Tibial nerve (tissue), 4 donors: ENCODE measurements around the gene TMEM128. TPM values are rescaled to one million over a fixed set of nuclear protein-coding genes. Genes with fewer than 3 reads are reported as not detected.

ENCODE experiments used
- DNase-seq, 2 donors: peaks; one replicate each; pipeline ENCODE4 v3.0.0-alpha.2; 2019; ENCODE audit warnings: low spot score in 2 of 2
- H3K27ac ChIP-seq, 4 donors: fragments of 200-600 bp; sonication (generic) in 3 of 4; one replicate each; pipeline ENCODE4 v1.5.1; 2017 to 2019; ENCODE audit warnings: mild to moderate bottlenecking in 1 of 4
- H3K27me3 ChIP-seq, 2 donors: fragments of 200-600 bp; sonication (generic) in 1 of 2; one replicate each; pipeline versions ENCODE4 v1.5.1 to v1.6.0; 2017 to 2019
- H3K36me3 ChIP-seq, 3 donors: fragments of 200-600 bp; sonication (generic); one replicate each; pipeline ENCODE4 v1.5.1; 2018 to 2019
- H3K4me1 ChIP-seq, 4 donors: fragments of 200-600 bp; sonication (generic) in 3 of 4; one replicate each; pipeline ENCODE4 v1.5.1; 2017 to 2019
- H3K4me3 ChIP-seq, 4 donors: fragments of 200-600 bp; sonication (generic) in 3 of 4; one replicate each; pipeline ENCODE4 v1.5.1; 2017 to 2019; ENCODE audit warnings: mild to moderate bottlenecking in 1 of 4, moderate library complexity in 1 of 4
- H3K9me3 ChIP-seq, 4 donors: fragments of 200-600 bp; sonication (generic) in 3 of 4; one replicate each; pipeline ENCODE4 v1.5.1; 2017 to 2019
- EP300 ChIP-seq, 2 donors: sonication (generic); formaldehyde crosslinking; IDR thresholded peaks; one replicate each; pipeline ENCODE4 v1.6.1; 2017; ENCODE audit warnings: antibody characterized with exemption in 2 of 2, mild to moderate bottlenecking in 1 of 2
- POLR2A ChIP-seq, 2 donors: fragments of 450-650 bp; IDR thresholded peaks; one replicate each; pipeline ENCODE4 v1.6.1; 2017; ENCODE audit warnings: antibody characterized with exemption in 2 of 2, mild to moderate bottlenecking in 2 of 2, moderate library complexity in 2 of 2
- WGBS, 2 donors: methylation state at CpG; one replicate each; pipeline ENCODE4 v1.1.5; 2018; 5-methylcytosine and 5-hydroxymethylcytosine counted together
- total RNA-seq, 4 donors: library from RNA; depleted of rRNA; stranded (reverse); fragments of >200 nt; gene quantifications; one replicate each; pipeline ENCODE4 v1.1.0, GENCODE V29; 2016
- TF ChIP-seq, protein P1 (sequence below), 5 experiments: fragments of 200-600 bp in 3 of 5; fragments of 450-650 bp in 2 of 5; sonication (generic) in 3 of 5; IDR thresholded peaks; one replicate each; pipeline ENCODE4 v1.5.1; 2016 to 2019; ENCODE audit warnings: antibody characterized with exemption in 5 of 5, mild to moderate bottlenecking in 3 of 5, moderate library complexity in 2 of 5

TMEM128 gene
- total RNA-seq, 4 donors from 2014 or later: 13.3 to 36.5 (median 23.8) TPM

DNA sequence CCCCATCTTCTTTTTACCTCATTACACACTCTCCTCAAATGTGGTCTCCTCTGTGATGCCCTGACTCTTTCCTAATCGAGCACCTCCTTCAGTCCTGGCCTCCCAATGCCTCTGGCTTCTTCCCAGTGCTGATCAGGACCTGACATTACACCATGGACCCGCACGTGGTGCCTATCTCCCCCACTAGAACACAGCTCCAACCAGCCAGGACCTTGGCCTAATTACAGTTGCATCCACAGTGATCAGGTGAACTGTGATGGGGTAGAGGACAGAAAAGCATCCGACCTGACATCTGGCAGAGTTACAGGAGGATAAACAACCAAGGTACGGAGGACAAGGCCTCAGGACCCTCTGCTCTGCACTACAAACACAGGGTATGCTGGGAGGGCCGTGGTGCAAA, 29.5 kb upstream of the TMEM128 start:
- no peak overlapping the region for H3K27ac ChIP-seq
- no peaks in the 10 kb centered on the region for H3K9me3 ChIP-seq
- no peaks in the 10 kb centered on the region for H3K27me3 ChIP-seq
- DNase-seq: no peak
- H3K4me3 ChIP-seq: no peak overlapping the region
- H3K36me3 ChIP-seq: peaks cover 4 to 100% (median 17%) of the 10 kb centered on the region in 3 donors
- TF ChIP-seq EP300 (IDR thresholded peaks at IDR 0.05) (no peak), POLR2A (IDR thresholded peaks at IDR 0.05) (no peak)
- TF ChIP-seq, protein P1, sequence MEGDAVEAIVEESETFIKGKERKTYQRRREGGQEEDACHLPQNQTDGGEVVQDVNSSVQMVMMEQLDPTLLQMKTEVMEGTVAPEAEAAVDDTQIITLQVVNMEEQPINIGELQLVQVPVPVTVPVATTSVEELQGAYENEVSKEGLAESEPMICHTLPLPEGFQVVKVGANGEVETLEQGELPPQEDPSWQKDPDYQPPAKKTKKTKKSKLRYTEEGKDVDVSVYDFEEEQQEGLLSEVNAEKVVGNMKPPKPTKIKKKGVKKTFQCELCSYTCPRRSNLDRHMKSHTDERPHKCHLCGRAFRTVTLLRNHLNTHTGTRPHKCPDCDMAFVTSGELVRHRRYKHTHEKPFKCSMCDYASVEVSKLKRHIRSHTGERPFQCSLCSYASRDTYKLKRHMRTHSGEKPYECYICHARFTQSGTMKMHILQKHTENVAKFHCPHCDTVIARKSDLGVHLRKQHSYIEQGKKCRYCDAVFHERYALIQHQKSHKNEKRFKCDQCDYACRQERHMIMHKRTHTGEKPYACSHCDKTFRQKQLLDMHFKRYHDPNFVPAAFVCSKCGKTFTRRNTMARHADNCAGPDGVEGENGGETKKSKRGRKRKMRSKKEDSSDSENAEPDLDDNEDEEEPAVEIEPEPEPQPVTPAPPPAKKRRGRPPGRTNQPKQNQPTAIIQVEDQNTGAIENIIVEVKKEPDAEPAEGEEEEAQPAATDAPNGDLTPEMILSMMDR (IDR thresholded peaks at IDR 0.05): no peak
- H3K4me1 ChIP-seq: no peaks in the 10 kb centered on the region
- 72 to 78% methylated on average over 6 of the region's 6 CpGs for WGBS, 2 donors

GRCh38 chr4:4274226-4274625, 26.2 kb upstream of the TMEM128 start:
- no peak for DNase-seq
- Histone ChIP-seq H3K27ac (no peak overlapping the region), H3K4me3 (no peak overlapping the region), H3K36me3 (peaks cover 2 to 91% (median 16%) of the 10 kb centered on the region in 3 donors), H3K27me3 (no peaks in the 10 kb centered on the region), H3K4me1 (no peaks in the 10 kb centered on the region), H3K9me3 (no peaks in the 10 kb centered on the region)
- TF ChIP-seq, protein P1 (IDR thresholded peaks at IDR 0.05): no peak
- TF ChIP-seq EP300 (IDR thresholded peaks at IDR 0.05) (no peak), POLR2A (IDR thresholded peaks at IDR 0.05) (no peak)
- WGBS, 2 donors: 89 to 97% methylated on average over 14 of the region's 14 CpGs

DNA sequence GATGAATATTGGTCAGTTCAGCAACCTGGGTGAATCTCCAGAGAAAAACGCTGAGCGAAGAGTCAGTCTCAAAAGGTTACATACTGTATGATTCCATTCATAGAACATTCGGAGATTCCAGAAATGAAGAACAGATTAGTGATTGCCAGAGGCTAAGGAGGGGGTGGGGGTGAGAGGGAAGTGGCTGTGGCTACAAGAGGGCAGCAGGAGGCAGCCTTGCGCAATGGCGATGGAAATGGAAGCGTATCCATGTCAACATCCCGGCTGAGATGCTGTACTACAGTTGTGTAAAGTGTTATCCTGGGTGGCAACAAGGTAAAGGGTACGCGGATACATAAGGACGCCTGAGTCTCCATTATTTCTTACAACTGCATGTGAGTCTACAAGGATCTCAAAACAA, 23.9 kb upstream of the TMEM128 start:
- TF ChIP-seq POLR2A (IDR thresholded peaks at IDR 0.05) (no peak), EP300 (IDR thresholded peaks at IDR 0.05) (no peak)
- TF ChIP-seq, protein P1 (IDR thresholded peaks at IDR 0.05): no peak
- Histone ChIP-seq H3K4me1 (no peaks in the 10 kb centered on the region), H3K9me3 (no peaks in the 10 kb centered on the region), H3K4me3 (no peak overlapping the region), H3K27me3 (no peaks in the 10 kb centered on the region), H3K27ac (no peak overlapping the region), H3K36me3 (peaks cover 0 to 91% (median 13%) of the 10 kb centered on the region in 3 donors)
- no peak for DNase-seq
- 84% methylated on average over 10 of the region's 10 CpGs for WGBS, 2 donors

DNA sequence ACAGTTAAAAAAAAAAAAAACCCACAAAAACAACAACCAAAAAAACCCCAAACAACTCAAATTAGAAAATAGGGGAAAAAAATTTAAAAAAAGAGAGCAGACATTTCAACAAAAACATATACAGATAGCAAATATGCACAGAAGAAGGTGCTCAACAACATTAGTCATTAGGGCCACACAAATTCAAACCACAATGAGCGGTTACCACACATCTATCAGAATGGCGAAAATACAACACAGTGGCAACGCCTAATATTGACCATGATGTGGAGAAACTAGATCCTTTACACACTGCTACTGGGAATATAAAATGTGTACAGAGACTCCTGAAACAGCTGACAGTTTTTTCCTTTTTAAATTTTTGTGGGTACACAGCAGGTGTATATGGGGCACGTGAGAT, 22.5 kb upstream of the TMEM128 start:
- no peak for DNase-seq
- H3K4me1 ChIP-seq: no peaks in the 10 kb centered on the region
- no peak overlapping the region for H3K4me3 ChIP-seq
- H3K9me3 ChIP-seq: no peaks in the 10 kb centered on the region
- H3K27me3 ChIP-seq: no peaks in the 10 kb centered on the region
- H3K27ac ChIP-seq: no peak overlapping the region
- TF ChIP-seq EP300 (IDR thresholded peaks at IDR 0.05) (no peak), POLR2A (IDR thresholded peaks at IDR 0.05) (no peak)
- TF ChIP-seq, protein P1 (IDR thresholded peaks at IDR 0.05): no peak
- peaks cover 0 to 84% (median 13%) of the 10 kb centered on the region in 3 donors for H3K36me3 ChIP-seq
- WGBS, 2 donors: 71 to 81% methylated on average over 4 of the region's 4 CpGs

DNA sequence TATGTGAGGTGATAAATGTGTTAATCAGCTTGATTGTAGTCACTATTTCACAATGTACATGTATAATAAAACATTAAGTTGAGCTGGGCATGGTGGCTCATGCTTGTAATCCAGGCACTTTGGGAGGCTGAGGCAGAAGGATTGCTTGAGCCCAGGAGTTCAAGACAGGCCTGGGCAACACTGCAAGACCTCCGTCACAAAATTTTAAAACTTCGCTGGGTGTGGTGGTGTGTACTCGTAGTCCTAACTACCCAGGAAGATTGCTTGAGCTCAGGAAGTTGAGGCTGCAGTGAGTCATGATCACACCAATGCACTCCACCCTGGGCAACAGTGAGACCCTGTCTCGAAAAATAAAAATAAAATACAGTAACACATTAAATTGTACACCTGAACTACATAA, 21.8 kb upstream of the TMEM128 start:
- H3K27ac ChIP-seq: peak overlapping the region in 1 of 4 donors; percentile 34
- DNase-seq: no peak
- H3K4me3 ChIP-seq: no peak overlapping the region
- H3K36me3 ChIP-seq: peaks cover 0 to 77% (median 13%) of the 10 kb centered on the region in 3 donors
- H3K4me1 ChIP-seq: no peaks in the 10 kb centered on the region
- no peak for TF ChIP-seq POLR2A (IDR thresholded peaks at IDR 0.05)
- no peaks in the 10 kb centered on the region for H3K9me3 ChIP-seq
- no peaks in the 10 kb centered on the region for H3K27me3 ChIP-seq
- WGBS, 2 donors: 78 to 83% methylated on average over 4 of the region's 4 CpGs

DNA sequence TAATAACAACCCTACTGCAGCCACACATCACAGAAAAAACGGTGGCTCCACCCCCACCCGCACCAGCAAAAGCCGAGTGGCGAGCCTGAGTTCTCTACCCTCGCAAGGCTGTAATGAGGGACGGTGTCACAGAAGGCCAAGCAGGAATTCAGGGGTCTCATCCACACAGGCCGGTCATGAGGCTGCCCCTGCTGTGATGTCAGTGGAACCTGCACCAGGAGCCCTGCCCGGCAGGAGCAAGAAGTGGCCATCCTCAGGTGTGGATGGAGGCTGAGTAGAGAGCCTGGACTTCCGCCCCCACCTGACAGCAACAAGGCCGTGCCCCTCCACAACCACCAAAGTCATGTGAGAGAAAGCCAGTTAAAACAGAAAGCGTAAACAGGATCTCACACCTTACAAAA, 21.3 kb upstream of the TMEM128 start:
- Histone ChIP-seq H3K4me1 (no peaks in the 10 kb centered on the region), H3K27me3 (no peaks in the 10 kb centered on the region), H3K9me3 (no peaks in the 10 kb centered on the region), H3K27ac (peak overlapping the region in 1 of 4 donors; percentile 20), H3K4me3 (no peak overlapping the region), H3K36me3 (peaks cover 0 to 72% (median 11%) of the 10 kb centered on the region in 3 donors)
- TF ChIP-seq, protein P1 (IDR thresholded peaks at IDR 0.05): no peak
- TF ChIP-seq EP300 (IDR thresholded peaks at IDR 0.05) (no peak), POLR2A (IDR thresholded peaks at IDR 0.05) (no peak)
- DNase-seq: no peak
- 87 to 93% methylated on average over 11 of the region's 11 CpGs for WGBS, 2 donors
